SK-N-SH (cell line): Measurements from ENCODE around the gene FGF9. TPM values are rescaled to one million over a fixed set of nuclear protein-coding genes. Genes with fewer than 3 reads are reported as not detected.

ENCODE experiments used
- CTCF ChIA-PET: fragments of 300-600, 350-600 bp; formaldehyde crosslinking; extraction: SDS; loops from one replicate; lab custom pipeline; 2021; lab: Yijun Ruan, JAX
- POLR2A ChIA-PET: fragments of 350-600 bp; sonication (Branson Sonifier 250); formaldehyde crosslinking; extraction: SDS; loops from one replicate; lab custom pipeline; 2020; ENCODE audit warnings: antibody characterized with exemption, inconsistent platforms; lab: Yijun Ruan, JAX
- DNase-seq: peaks from one replicate; pipeline ENCODE4 v3.0.0; 2012
- H2AFZ ChIP-seq: fragments of 200-600 bp; sonication (generic); 2 replicates; pipeline ENCODE4 v1.8.1; 2016; ENCODE audit warnings: antibody characterized with exemption, mild to moderate bottlenecking, low read depth
- H3F3A ChIP-seq: fragments of 200-600 bp; sonication (generic); replicated peaks from 2 replicates; pipeline ENCODE3; 2016; ENCODE audit warnings: antibody characterized with exemption, mild to moderate bottlenecking; ENCODE audit not compliant: insufficient read depth
- H3K27ac ChIP-seq, 2 experiments: fragments of 200-500 bp in 1 of 2; fragments of 200-600 bp in 1 of 2; sonication (Bioruptor generic) in 1 of 2; sonication (generic), shearing (Covaris generic) in 1 of 2; 2 replicates each; pipeline versions ENCODE4 v1.5.1 to v1.6.1; 2014 to 2016; ENCODE audit warnings: low read depth in 2 of 2, inconsistent platforms in 1 of 2, low read length in 1 of 2, mild to moderate bottlenecking in 1 of 2, mixed read lengths in 1 of 2
- H3K27me3 ChIP-seq: fragments of 200-600 bp; sonication (generic), shearing (Covaris generic); 2 replicates; pipeline ENCODE4 v1.6.1; 2016; ENCODE audit warnings: mixed run types; ENCODE audit not compliant: insufficient read depth
- H3K36me3 ChIP-seq, 2 experiments: fragments of 200-500 bp in 1 of 2; fragments of 200-600 bp in 1 of 2; sonication (Bioruptor generic) in 1 of 2; sonication (generic) in 1 of 2; replicated peaks in 1 of 2; 2 replicates each; pipeline versions ENCODE3 to v1.5.1; 2014 to 2016; ENCODE audit warnings: low read length in 1 of 2, mild to moderate bottlenecking in 1 of 2; ENCODE audit not compliant: insufficient read depth in 2 of 2, control insufficient read depth in 1 of 2
- H3K4me1 ChIP-seq, 2 experiments: fragments of 200-500 bp in 1 of 2; fragments of 200-600 bp in 1 of 2; sonication (Bioruptor generic) in 1 of 2; sonication (generic), shearing (Covaris generic) in 1 of 2; 2 replicates each; pipeline versions ENCODE4 v1.5.1 to v1.6.1; 2014 to 2016; ENCODE audit warnings: low read depth in 1 of 2, low read length in 1 of 2, mixed run types in 1 of 2; ENCODE audit not compliant: insufficient read depth in 2 of 2, control insufficient read depth in 1 of 2
- H3K4me2 ChIP-seq: fragments of 200-600 bp; sonication (generic), shearing (Covaris generic); 2 replicates; pipeline ENCODE4 v1.6.1; 2017; ENCODE audit warnings: mixed run types
- H3K4me3 ChIP-seq, 2 experiments: fragments of 200-500 bp in 1 of 2; fragments of 200-600 bp in 1 of 2; sonication (Bioruptor generic) in 1 of 2; sonication (generic), shearing (Covaris generic) in 1 of 2; 2 replicates each; pipeline versions ENCODE4 v1.5.1 to v1.8.1; 2014 to 2016; ENCODE audit warnings: low read depth in 2 of 2, inconsistent platforms in 1 of 2, low read length in 1 of 2, mild to moderate bottlenecking in 1 of 2, mixed read lengths in 1 of 2, moderate library complexity in 1 of 2
- H3K79me2 ChIP-seq: fragments of 200-600 bp; sonication (generic); 2 replicates; pipeline ENCODE4 v1.8.1; 2017; ENCODE audit warnings: mild to moderate bottlenecking; ENCODE audit not compliant: insufficient read depth
- H3K9ac ChIP-seq: fragments of 200-600 bp; sonication (generic); 2 replicates; pipeline ENCODE4 v1.6.1; 2017; ENCODE audit warnings: mixed run types
- H3K9me2 ChIP-seq: fragments of 200-600 bp; sonication (generic); 2 replicates; pipeline ENCODE4 v1.6.1; 2017; ENCODE audit warnings: mixed run types
- H3K9me3 ChIP-seq: fragments of 200-600 bp; sonication (generic); 2 replicates; pipeline ENCODE4 v1.6.1; 2017; ENCODE audit warnings: mixed run types, mild to moderate bottlenecking, moderate library complexity
- H4K20me1 ChIP-seq: fragments of 200-600 bp; sonication (generic); 2 replicates; pipeline ENCODE4 v1.6.1; 2017; ENCODE audit warnings: mild to moderate bottlenecking, mixed run types; ENCODE audit not compliant: insufficient read depth
- CHD2 ChIP-seq: fragments of 150-350 bp; IDR thresholded peaks from 2 replicates; pipeline ENCODE4 v1.6.1; 2018; ENCODE audit warnings: low read length; ENCODE audit not compliant: partially characterized antibody
- ELF1 ChIP-seq: IDR thresholded peaks from 2 replicates; pipeline ENCODE4 v1.4.0; 2012
- EZH2phosphoT487 ChIP-seq: fragments of 200-600 bp; sonication (generic); IDR thresholded peaks from 2 replicates; pipeline ENCODE4 v1.6.1; 2017; ENCODE audit warnings: low read depth, mixed run types, mild to moderate bottlenecking, antibody characterized with exemption, moderate library complexity, borderline replicate concordance
- FOSL2 ChIP-seq: IDR thresholded peaks from 2 replicates; pipeline ENCODE4 v1.4.0; 2012; ENCODE audit warnings: low read depth, mild to moderate bottlenecking, moderate library complexity, borderline replicate concordance
- FOXJ3 ChIP-seq: sonication (generic); formaldehyde crosslinking; IDR thresholded peaks from 2 replicates; pipeline ENCODE4 v1.5.1; 2020; ENCODE audit warnings: mild to moderate bottlenecking, missing genetic modification reagents
- FOXM1 ChIP-seq: IDR thresholded peaks from 2 replicates; pipeline ENCODE4 v1.4.0; 2012; ENCODE audit warnings: low read depth, mild to moderate bottlenecking
- GATA2 ChIP-seq: sonication (generic); formaldehyde crosslinking; IDR thresholded peaks from 2 replicates; pipeline ENCODE4 v1.5.0; 2020; ENCODE audit warnings: mild to moderate bottlenecking, missing genetic modification reagents
- JUND ChIP-seq: IDR thresholded peaks from 2 replicates; pipeline ENCODE4 v1.4.0; 2012
- MXI1 ChIP-seq: IDR thresholded peaks from 2 replicates; pipeline ENCODE4 v1.6.1; 2012; ENCODE audit warnings: mild to moderate bottlenecking, low read depth, low read length, improper control_type of control experiment
- PBX3 ChIP-seq: IDR thresholded peaks from 2 replicates; pipeline ENCODE4; 2012
- POLR2AphosphoS5 ChIP-seq: IDR thresholded peaks from 2 replicates; pipeline ENCODE4 v1.6.1; 2012; ENCODE audit warnings: low read depth, low read length
- RAD21 ChIP-seq: IDR thresholded peaks from 2 replicates; pipeline ENCODE4 v1.6.1; 2012; ENCODE audit warnings: mild to moderate bottlenecking, low read length
- REST ChIP-seq: IDR thresholded peaks from 2 replicates; pipeline ENCODE4 v1.6.1; 2012; ENCODE audit warnings: mild to moderate bottlenecking, low read depth, low read length, moderate library complexity
- RXRA ChIP-seq: IDR thresholded peaks from 2 replicates; pipeline ENCODE4 v1.4.0; 2012; ENCODE audit warnings: low read depth, mild to moderate bottlenecking, borderline replicate concordance
- SMC3 ChIP-seq: IDR thresholded peaks from 2 replicates; pipeline ENCODE4 v1.6.1; 2012; ENCODE audit warnings: low read depth, low read length, improper control_type of control experiment
- TCF12 ChIP-seq: IDR thresholded peaks from 2 replicates; pipeline ENCODE4 v1.4.0; 2012
- USF1 ChIP-seq: IDR thresholded peaks from 2 replicates; pipeline ENCODE4 v1.4.0; 2012; ENCODE audit warnings: low read depth, borderline replicate concordance
- YY1 ChIP-seq: IDR thresholded peaks from 2 replicates; pipeline ENCODE4 v1.4.0; 2012; ENCODE audit warnings: low read depth, mild to moderate bottlenecking
- WGBS: methylation state at CpG from one replicate; pipeline ENCODE4 v1.1.6; 2017; ENCODE audit warnings: low lambda C conversion rate; 5-methylcytosine and 5-hydroxymethylcytosine counted together
- polyA plus RNA-seq, 3 experiments: library from polyadenylated mRNA; depleted of rRNA; stranded (reverse); fragments of >200 nt; gene quantifications; 2 replicates each; pipeline ENCODE4 v1.2.3, GENCODE V29; 2012
- TF ChIP-seq, protein P1 (sequence below): IDR thresholded peaks from 2 replicates; pipeline ENCODE4 v1.4.0; 2012; ENCODE audit warnings: low read depth

Gene FGF9
- polyA plus RNA-seq, 1 of the 3 experiments (the other 2 are of a cell fraction), result not detected

- CTCF ChIA-PET, result interaction anchor here (1.7 kb wide), 1 partner anchor 19 kb away, joined by 10 read pairs; no protein-coding TSS in a partner anchor
- no peak overlapping the region; the same call in 1 of the 2 replicates for H2AFZ ChIP-seq
- 16% methylated on average over 4 of the region's 4 CpGs for WGBS
These were observed 13.3 kb upstream of the FGF9 start for GRCh38 chr13:21657538-21657937.

DNA sequence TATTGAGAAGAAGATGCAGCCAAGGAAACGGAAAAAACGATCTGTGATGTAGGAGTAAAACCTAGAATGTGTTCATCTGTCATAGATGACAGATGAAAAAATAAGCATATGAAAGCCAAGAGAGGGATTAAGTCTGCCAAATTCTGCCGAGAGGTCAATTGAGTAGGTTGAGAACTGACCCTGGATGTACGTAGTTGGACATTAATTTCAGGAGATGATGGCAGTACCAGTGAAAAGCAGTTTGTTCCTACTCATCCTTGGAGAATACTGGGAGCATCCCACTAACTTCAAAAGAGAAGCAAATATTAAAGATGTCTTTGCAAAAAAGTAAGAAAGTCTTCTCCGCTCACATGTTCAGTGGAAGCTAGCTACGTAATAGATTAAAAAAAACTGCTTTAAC is 11.8 kb upstream of the FGF9 start:
- H3F3A ChIP-seq, result no peaks in the 10 kb centered on the region
- H3K27ac ChIP-seq, result no peak overlapping the region
- no peak overlapping the region for H3K9ac ChIP-seq
- ChIA-PET POLR2A (no interaction called here), CTCF (interaction anchor here (1.7 to 1.8 kb wide), 2 partner anchors 12 to 20 kb away, joined by 4 to 10 read pairs; partner anchors contain the start of gene FGF9)
- H3K4me3 ChIP-seq, result no peak overlapping the region
- H4K20me1 ChIP-seq, result no peaks in the 10 kb centered on the region
- H3K9me3 ChIP-seq, result no peaks in the 10 kb centered on the region
- WGBS, result 20% methylated on average over 6 of the region's 6 CpGs
- no peak overlapping the region for H2AFZ ChIP-seq
- H3K27me3 ChIP-seq, result peaks cover 1% of the 10 kb centered on the region; the same call in 1 of the 2 replicates
- DNase-seq, result no peak
- no peak overlapping the region for H3K4me2 ChIP-seq
- H3K9me2 ChIP-seq, result no peaks in the 10 kb centered on the region
- no peaks in the 10 kb centered on the region for H3K36me3 ChIP-seq
- no peaks in the 10 kb centered on the region for H3K79me2 ChIP-seq
- no peaks in the 10 kb centered on the region for H3K4me1 ChIP-seq
- no peak for TF ChIP-seq SMC3
- no peak for TF ChIP-seq EZH2phosphoT487
- TF ChIP-seq ELF1, result no peak
- no peak for TF ChIP-seq GATA2 (CRISPR knock-in tag)
- TF ChIP-seq RXRA, result no peak
- no peak for TF ChIP-seq CHD2
- no peak for TF ChIP-seq POLR2AphosphoS5
- no peak for TF ChIP-seq JUND
- TF ChIP-seq TCF12, result no peak
- TF ChIP-seq FOSL2, result no peak
- TF ChIP-seq, protein P1, sequence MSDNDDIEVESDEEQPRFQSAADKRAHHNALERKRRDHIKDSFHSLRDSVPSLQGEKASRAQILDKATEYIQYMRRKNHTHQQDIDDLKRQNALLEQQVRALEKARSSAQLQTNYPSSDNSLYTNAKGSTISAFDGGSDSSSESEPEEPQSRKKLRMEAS, result no peak
- no peak for TF ChIP-seq MXI1
- no peak for TF ChIP-seq PBX3
- TF ChIP-seq RAD21, result no peak
- no peak for TF ChIP-seq FOXJ3 (CRISPR knock-in tag)

More at GRCh38 chr13:21657538-21657937, 13.3 kb upstream of the FGF9 start:
- Histone ChIP-seq H3K27me3 (no peaks in the 10 kb centered on the region), H3K36me3 (no peaks in the 10 kb centered on the region), H3K27ac (no peak overlapping the region), H3K9me3 (no peaks in the 10 kb centered on the region), H3F3A (no peaks in the 10 kb centered on the region), H3K4me1 (no peaks in the 10 kb centered on the region), H4K20me1 (no peaks in the 10 kb centered on the region), H3K79me2 (no peaks in the 10 kb centered on the region), H3K4me2 (peak overlapping the region; percentile 56; the same call in 1 of the 2 replicates), H3K9me2 (no peaks in the 10 kb centered on the region), H3K4me3 (no peak overlapping the region), H3K9ac (no peak overlapping the region)
- POLR2A ChIA-PET, result no interaction called here
- TF ChIP-seq REST, result 0 out of 2 replicates have a peak, but pooled peaks have one; percentile 36
- TF ChIP-seq FOXM1, result no peak
- TF ChIP-seq USF1, result no peak
- TF ChIP-seq TCF12, result 0 out of 2 replicates have a peak, but pooled peaks have one; percentile 8
- peak; percentile 76; the same call in 1 of the 2 replicates for TF ChIP-seq FOSL2
- TF ChIP-seq JUND, result peak; percentile 34; the same call in 1 of the 2 replicates
- peak; percentile 55; the same call in 1 of the 2 replicates for TF ChIP-seq YY1
- DNase-seq, result no peak
